Stimulated activated CD8-positive, alpha-beta memory T cell treated with anti-CD3 and anti-CD28 coated beads, Interleukin-7, amount 100 ng/mL, for 4 hours (primary cell): ENCODE measurements around the gene COPE.

Experiments
- DNase-seq, 2 donors: peaks; one replicate each; pipeline ENCODE4 v3.0.0-alpha.2; 2020; ENCODE audit warnings: low read depth in 2 of 2

COPE gene

DNA sequence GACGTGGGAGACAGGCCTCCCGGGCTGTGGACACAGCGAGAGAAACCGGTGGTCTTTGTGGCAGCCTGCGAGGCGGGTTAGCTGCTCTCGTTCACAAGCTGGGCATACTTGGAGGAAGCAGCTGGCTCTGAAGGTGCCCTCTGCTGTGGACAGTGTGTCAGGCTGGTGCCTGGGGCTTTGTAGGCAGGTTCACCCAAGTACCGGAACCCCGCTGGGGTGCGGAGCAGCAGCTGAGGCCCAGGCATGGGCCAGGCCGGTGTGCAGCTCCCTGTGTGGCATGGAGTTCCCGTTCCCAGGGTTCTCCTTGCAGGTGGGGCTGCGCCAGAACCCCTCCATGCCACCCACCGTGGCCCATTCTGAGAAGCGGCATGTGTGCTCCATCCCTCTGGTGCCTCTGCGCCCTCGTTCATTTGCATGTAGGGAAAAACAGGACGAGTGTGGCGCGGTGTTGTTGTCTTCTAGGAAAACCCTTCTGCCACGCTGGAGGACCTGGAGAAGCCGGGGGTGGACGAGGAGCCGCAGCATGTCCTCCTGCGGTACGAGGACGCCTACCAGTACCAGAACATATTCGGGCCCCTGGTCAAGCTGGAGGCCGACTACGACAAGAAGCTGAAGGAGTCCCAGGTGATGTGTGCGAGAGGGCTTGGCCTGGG lies 67.4 kb downstream of the COPE start:
- no peak for DNase-seq

DNA sequence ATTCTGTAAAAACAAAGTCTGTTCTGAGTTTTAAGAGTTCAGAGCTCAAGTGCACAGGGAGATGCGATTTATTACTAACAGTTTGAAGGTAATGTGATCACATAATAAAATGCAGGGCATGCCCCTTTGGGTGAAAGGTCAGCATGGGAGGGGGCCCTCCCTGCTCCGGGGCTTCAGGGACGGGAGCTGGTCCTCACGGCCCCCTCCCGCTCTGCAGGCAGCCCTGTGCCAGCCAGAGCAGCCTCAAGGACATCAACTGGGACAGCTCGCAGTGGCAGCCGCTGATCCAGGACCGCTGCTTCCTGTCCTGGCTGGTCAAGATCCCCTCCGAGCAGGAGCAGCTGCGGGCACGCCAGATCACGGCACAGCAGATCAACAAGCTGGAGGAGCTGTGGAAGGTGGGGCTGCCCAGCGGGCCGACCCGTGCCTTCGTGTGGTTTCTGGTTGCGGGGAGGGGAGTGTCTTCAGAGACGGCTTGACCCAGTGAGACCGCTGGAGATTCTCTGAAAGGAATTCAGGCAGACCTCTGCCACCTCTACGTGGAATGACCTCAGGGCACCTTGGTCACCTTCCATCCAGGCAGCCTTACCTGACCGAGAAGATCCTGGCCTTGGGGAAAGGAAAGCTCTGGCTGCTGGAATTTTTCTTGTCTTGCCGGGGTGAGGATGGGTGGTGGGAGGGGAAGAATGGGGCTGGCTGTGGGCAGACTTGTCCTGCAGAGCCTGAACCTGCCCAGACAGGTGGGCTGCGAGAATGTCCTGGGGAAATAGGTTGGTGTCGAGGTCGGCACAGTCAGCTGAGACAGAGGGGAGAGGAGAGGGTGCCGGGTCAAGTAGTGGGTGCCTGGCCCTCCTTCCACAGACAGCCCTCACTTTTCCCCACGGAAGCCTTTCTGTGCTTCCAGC lies 68.5 kb downstream of the COPE start:
- DNase-seq: no peak

DNA sequence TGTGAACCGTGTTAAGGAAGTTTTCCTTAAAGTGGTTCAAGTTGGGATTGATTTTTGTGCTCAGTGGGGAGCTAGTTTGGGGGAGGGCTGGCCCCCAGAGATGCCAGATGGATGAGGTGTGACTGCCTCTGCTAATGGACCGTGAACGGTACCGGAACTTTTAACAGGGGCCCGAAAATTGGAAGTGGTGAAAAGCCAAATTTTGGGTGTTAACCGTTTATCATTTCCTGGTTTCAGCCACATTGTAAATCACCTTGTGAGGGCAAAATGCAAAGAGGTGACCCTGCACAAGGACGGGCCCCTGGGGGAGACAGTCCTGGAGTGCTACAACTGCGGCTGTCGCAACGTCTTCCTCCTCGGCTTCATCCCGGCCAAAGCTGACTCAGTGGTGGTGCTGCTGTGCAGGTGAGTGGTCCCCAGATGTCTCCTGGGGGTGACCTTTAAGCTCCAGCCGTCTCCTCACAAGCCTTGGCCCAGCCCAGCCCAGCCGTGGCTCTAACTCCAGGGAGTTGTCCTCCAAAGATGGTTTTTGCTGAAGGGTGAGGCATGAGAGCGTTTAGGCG lies 69.3 kb downstream of the COPE start:
- no peak for DNase-seq
